GM23248 (cell line): ENCODE data around the gene PIRT. TPM values are rescaled to one million over a fixed set of nuclear protein-coding genes. Genes with fewer than 3 reads are reported as not detected.

Source experiments
- DNase-seq: peaks from one replicate; pipeline ENCODE4 v3.0.0-alpha.2; 2015
- H2AFZ ChIP-seq: fragments of 200-600 bp; sonication (generic); 2 replicates; pipeline ENCODE4 v1.6.1; 2016; ENCODE audit warnings: antibody characterized with exemption
- H3F3A ChIP-seq: fragments of 200-600 bp; sonication (generic); 2 replicates; pipeline ENCODE4 v1.6.1; 2016; ENCODE audit warnings: mild to moderate bottlenecking, antibody characterized with exemption, mixed run types; ENCODE audit not compliant: insufficient read depth
- H3K27ac ChIP-seq: fragments of 200-600 bp; sonication (generic); 2 replicates; pipeline ENCODE4 v1.5.1; 2016; ENCODE audit warnings: mild to moderate bottlenecking
- H3K27me3 ChIP-seq: fragments of 200-600 bp; sonication (generic); replicated peaks from 2 replicates; pipeline ENCODE4 v1.6.1; 2016; ENCODE audit warnings: mild to moderate bottlenecking; ENCODE audit not compliant: insufficient read depth
- H3K36me3 ChIP-seq: fragments of 200-600 bp; sonication (generic); 2 replicates; pipeline ENCODE4 v1.6.1; 2016; ENCODE audit warnings: low read depth, mild to moderate bottlenecking
- H3K4me1 ChIP-seq: fragments of 200-600 bp; sonication (generic); 2 replicates; pipeline ENCODE4 v1.6.1; 2016; ENCODE audit warnings: mild to moderate bottlenecking; ENCODE audit not compliant: insufficient read depth
- H3K4me2 ChIP-seq: fragments of 200-600 bp; sonication (generic); one replicate; pipeline ENCODE4 v1.6.1; 2016; ENCODE audit warnings: mild to moderate bottlenecking; ENCODE audit not compliant: unreplicated experiment
- H3K4me3 ChIP-seq: fragments of 200-600 bp; sonication (generic); 2 replicates; pipeline ENCODE4 v1.5.1; 2016; ENCODE audit warnings: mild to moderate bottlenecking
- H3K79me2 ChIP-seq: fragments of 200-600 bp; sonication (generic); 2 replicates; pipeline ENCODE4 v1.6.1; 2016; ENCODE audit warnings: mild to moderate bottlenecking; ENCODE audit not compliant: insufficient read depth
- H3K9ac ChIP-seq: fragments of 200-600 bp; sonication (generic); 2 replicates; pipeline ENCODE4 v1.6.1; 2016; ENCODE audit warnings: mild to moderate bottlenecking
- H3K9me2 ChIP-seq: fragments of 200-600 bp; sonication (generic); 2 replicates; pipeline ENCODE4 v1.6.1; 2016; ENCODE audit warnings: mixed run types, mild to moderate bottlenecking, moderate library complexity; ENCODE audit not compliant: insufficient read depth
- H3K9me3 ChIP-seq: fragments of 200-600 bp; sonication (generic); one replicate; pipeline ENCODE4 v1.6.1; 2017; ENCODE audit warnings: low read depth
- H4K20me1 ChIP-seq: fragments of 200-600 bp; sonication (generic); 2 replicates; pipeline ENCODE4 v1.6.0; 2016; ENCODE audit not compliant: insufficient read depth
- EZH2 ChIP-seq: fragments of 200-600 bp; sonication (generic); IDR thresholded peaks from 2 replicates; pipeline ENCODE4 v1.6.1; 2018; ENCODE audit warnings: antibody characterized with exemption, mild to moderate bottlenecking; ENCODE audit not compliant: insufficient read depth, poor library complexity, severe bottlenecking
- EZH2phosphoT487 ChIP-seq: fragments of 200-600 bp; sonication (generic); IDR thresholded peaks from 2 replicates; pipeline ENCODE4 v1.6.1; 2018; ENCODE audit warnings: antibody characterized with exemption, moderate library complexity, mild to moderate bottlenecking, low read depth; ENCODE audit not compliant: insufficient read depth
- WGBS, 2 experiments: methylation state at CpG; one replicate each; pipeline ENCODE4 v1.1.6; 2015 to 2017; ENCODE audit warnings: low lambda C conversion rate in 2 of 2, low coverage in 1 of 2; ENCODE audit errors: missing lambda C conversion rate in 2 of 2; 5-methylcytosine and 5-hydroxymethylcytosine counted together
- in situ Hi-C: fragments of 300-500 bp; cut with MboI; formaldehyde crosslinking; loops from 2 replicates; pipeline ENCODE4 v1.15.0; 2020
- polyA plus RNA-seq: library from polyadenylated mRNA; unstranded; fragments of >200 nt; fragmentation: Nextera tagmentation; extraction: Ambion mirVana; gene quantifications from 2 replicates; pipeline ENCODE4 v1.2.1, GENCODE V29; 2016
- total RNA-seq: library from RNA; depleted of rRNA; stranded (reverse); fragments of >200 nt; shearing (Covaris generic); gene quantifications from 2 replicates; pipeline ENCODE4 v1.2.3, GENCODE V29; 2014

The PIRT gene
- total and polyA plus RNA-seq, 2 experiments from 2014 or later: not detected

DNA sequence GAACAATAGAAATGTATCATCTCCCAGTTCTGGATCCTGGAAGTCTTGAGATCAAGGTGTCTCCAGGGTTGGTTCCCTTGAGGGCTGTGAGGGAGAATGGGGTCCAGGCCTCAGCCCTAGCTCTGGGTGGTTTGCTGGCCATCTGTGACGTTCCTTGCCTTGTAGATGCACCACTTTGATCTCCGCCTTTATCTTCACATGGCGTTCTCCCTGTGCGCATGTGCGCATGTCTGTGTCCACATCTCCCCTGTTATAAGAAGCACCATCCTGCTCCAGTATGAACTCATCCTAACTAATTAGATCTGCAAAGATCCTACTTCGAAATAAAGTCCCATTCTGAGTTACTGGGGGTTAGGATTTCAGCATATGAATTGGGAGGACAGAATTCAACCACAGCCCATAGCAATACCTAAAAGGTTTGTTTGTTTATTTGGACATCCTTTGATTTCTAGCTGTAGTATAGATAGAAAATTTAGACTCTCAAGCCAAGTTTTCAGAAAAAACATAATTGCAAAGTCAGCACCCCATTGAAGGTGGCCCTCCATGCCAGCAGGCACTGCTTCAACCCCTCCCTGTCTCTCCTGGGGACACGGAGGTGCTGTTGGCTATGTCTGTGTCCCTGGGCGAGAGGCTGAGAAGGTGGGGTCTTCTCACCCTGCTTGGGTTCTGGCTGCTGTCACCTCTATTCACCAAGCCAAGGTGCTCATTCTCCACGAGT, 31.2 kb downstream of the PIRT start:
- H3K79me2 ChIP-seq: no peaks in the 10 kb centered on the region
- no peaks in the 10 kb centered on the region for H3K9me2 ChIP-seq
- TF ChIP-seq EZH2phosphoT487: no peak
- no peak for TF ChIP-seq EZH2
- WGBS, 2 experiments: 53% methylated on average over 9 of the region's 9 CpGs
- no peaks in the 10 kb centered on the region for H3K4me1 ChIP-seq
- no peak overlapping the region for H3K27ac ChIP-seq
- no peaks in the 10 kb centered on the region for H3F3A ChIP-seq
- DNase-seq: no peak
- no peak overlapping the region for H3K4me3 ChIP-seq
- H3K4me2 ChIP-seq: no peak overlapping the region
- no peaks in the 10 kb centered on the region; the same call in 1 of the 2 replicates for H3K27me3 ChIP-seq
- no peaks in the 10 kb centered on the region for H3K9me3 ChIP-seq
- in situ Hi-C loops: no loop called here
- no peaks in the 10 kb centered on the region for H4K20me1 ChIP-seq
- no peaks in the 10 kb centered on the region for H3K36me3 ChIP-seq
- H3K9ac ChIP-seq: no peak overlapping the region
- no peak overlapping the region for H2AFZ ChIP-seq

DNA sequence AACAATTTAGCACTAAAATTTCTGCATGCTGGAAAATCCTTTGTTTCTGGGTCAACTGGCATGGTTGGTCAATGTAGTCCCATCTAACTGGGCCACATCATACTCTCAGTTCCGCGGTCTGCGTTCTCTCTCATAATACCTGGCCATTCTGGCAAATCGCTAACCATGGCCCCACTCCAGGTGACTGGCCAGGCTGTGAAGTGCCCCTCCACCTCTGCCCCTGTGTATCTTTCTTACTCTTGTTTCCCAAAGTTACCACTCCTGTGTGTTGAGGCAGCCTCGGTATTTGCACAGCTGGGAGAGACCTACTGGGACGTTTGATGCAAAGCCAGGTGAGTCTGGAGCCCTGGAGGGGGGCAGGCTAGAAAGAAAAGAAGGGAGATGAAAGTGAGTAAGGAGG, 32.0 kb downstream of the PIRT start:
- no peaks in the 10 kb centered on the region for H3K9me2 ChIP-seq
- no peaks in the 10 kb centered on the region for H3K79me2 ChIP-seq
- H3K9me3 ChIP-seq: no peaks in the 10 kb centered on the region
- TF ChIP-seq EZH2: no peak
- no peak for TF ChIP-seq EZH2phosphoT487
- no peaks in the 10 kb centered on the region for H3K4me1 ChIP-seq
- H2AFZ ChIP-seq: no peak overlapping the region
- H3K36me3 ChIP-seq: no peaks in the 10 kb centered on the region
- H3K9ac ChIP-seq: no peak overlapping the region
- no peak overlapping the region for H3K4me2 ChIP-seq
- in situ Hi-C loops: no loop called here
- H4K20me1 ChIP-seq: no peaks in the 10 kb centered on the region
- no peaks in the 10 kb centered on the region; the same call in 1 of the 2 replicates for H3K27me3 ChIP-seq
- no peak overlapping the region for H3K27ac ChIP-seq
- no peak for DNase-seq
- H3F3A ChIP-seq: no peaks in the 10 kb centered on the region
- 67 to 72% methylated on average over 6 of the region's 6 CpGs for WGBS, 2 experiments
- no peak overlapping the region for H3K4me3 ChIP-seq

DNA sequence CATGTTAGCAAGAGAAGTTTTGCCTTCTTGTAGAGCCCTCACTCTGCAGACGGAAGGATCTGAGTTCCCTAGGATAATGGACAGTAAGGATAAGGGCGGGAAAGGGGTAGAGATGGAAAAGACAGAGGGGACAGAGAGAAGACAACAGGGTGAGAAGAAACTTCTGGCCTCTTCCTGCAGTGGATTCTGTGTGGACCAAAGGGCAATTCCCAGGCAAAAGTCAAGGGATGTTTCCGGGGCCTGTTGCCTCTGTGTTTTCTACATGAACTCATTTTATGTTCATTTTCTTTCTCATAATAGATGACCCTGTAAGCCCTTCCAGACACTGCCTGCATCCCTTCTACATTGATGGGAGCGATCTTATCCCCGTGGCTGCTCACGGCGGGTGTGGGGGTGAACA, 33.3 kb downstream of the PIRT start:
- no peaks in the 10 kb centered on the region for H3K79me2 ChIP-seq
- H3K9ac ChIP-seq: no peak overlapping the region
- H3K4me2 ChIP-seq: no peak overlapping the region
- no peak for DNase-seq
- no peaks in the 10 kb centered on the region for H4K20me1 ChIP-seq
- no peaks in the 10 kb centered on the region for H3F3A ChIP-seq
- no peaks in the 10 kb centered on the region for H3K4me1 ChIP-seq
- no peaks in the 10 kb centered on the region for H3K9me3 ChIP-seq
- H2AFZ ChIP-seq: no peak overlapping the region
- no peaks in the 10 kb centered on the region for H3K9me2 ChIP-seq
- H3K27me3 ChIP-seq: no peaks in the 10 kb centered on the region; the same call in 1 of the 2 replicates
- H3K4me3 ChIP-seq: no peak overlapping the region
- H3K36me3 ChIP-seq: no peaks in the 10 kb centered on the region
- no peak overlapping the region for H3K27ac ChIP-seq
- in situ Hi-C loops: no loop called here
- WGBS, 2 experiments: 64 to 65% methylated on average over 7 of the region's 7 CpGs
- no peak for TF ChIP-seq EZH2
- TF ChIP-seq EZH2phosphoT487: no peak

DNA sequence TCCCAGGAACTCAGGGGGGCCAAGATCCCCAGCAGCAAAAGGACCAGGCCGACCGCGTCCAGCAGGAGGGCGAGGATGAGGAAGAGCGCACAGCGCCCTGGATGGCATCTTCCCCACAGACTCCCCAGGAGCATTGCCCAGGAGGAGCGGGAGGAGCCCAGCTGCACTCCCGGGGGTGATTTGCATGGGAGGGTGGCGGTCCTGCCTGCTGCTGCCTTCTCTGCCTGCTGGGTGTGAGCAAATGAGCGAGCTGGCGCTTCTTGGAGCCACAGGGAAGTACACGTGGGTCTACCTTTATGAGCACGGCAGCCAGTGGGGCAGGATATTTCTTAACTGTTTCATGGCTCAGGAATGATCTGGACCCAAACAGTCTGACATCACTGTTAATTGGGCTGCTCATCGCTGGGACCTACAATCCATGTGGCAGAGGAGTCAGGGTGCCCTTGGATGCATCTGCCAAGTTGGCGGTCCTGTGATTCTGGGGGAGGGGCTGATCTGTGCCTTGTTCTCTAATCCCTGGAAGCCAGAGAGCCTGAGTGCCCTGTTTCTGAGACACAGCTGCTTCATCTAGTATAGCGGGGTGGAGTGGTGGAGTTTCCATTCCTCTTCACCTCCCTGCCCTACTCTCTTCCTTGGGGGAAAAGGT, 33.9 kb downstream of the PIRT start, which contains the start of gene TMEM238L:
TSS of gene TMEM238L (minus strand) at position 270 of the 646 bp plus-strand sequence. CDS start at position 134, 136 bp downstream.
- H3K9me2 ChIP-seq: no peaks in the 10 kb centered on the region
- H3K9ac ChIP-seq: no peak within 1 kb of the TSS
- no peak within 1 kb of the TSS for H3K4me3 ChIP-seq
- H4K20me1 ChIP-seq: no peaks in the 10 kb centered on the region
- TF ChIP-seq EZH2: no peak
- no peak for TF ChIP-seq EZH2phosphoT487
- in situ Hi-C loops: no loop called here
- no peaks in the 10 kb centered on the region for H3K79me2 ChIP-seq
- no peak within 1 kb of the TSS for H2AFZ ChIP-seq
- no peaks in the 10 kb centered on the region for H3F3A ChIP-seq
- H3K9me3 ChIP-seq: no peaks in the 10 kb centered on the region
- H3K27me3 ChIP-seq: no peaks in the 10 kb centered on the region; the same call in 1 of the 2 replicates
- no peaks in the 10 kb centered on the region for H3K4me1 ChIP-seq
- H3K4me2 ChIP-seq: no peak within 1 kb of the TSS
- DNase-seq: no peak
- H3K36me3 ChIP-seq: no peaks in the 10 kb centered on the region
- 61 to 65% methylated on average over 16 of the region's 16 CpGs for WGBS, 2 experiments
- no peak within 1 kb of the TSS for H3K27ac ChIP-seq
